GM19023 (cell line): ENCODE measurements around the gene ZNF888.
A peak's percentile ranks its signal among the peaks of the same experiment; 100 is the strongest.
"Not testable (repeated sequence)": the region's sequence is repeated elsewhere in the genome, so short reads cannot be mapped to it uniquely, and the experiment has no call there.

ENCODE experiments used
- ATAC-seq: cut with Tn5 transposase; IDR thresholded peaks from one replicate; pipeline ENCODE4 v1.9.1; 2021; ENCODE audit warnings: mild to moderate bottlenecking, moderate library complexity; ENCODE audit not compliant: unreplicated experiment

ZNF888 gene

DNA sequence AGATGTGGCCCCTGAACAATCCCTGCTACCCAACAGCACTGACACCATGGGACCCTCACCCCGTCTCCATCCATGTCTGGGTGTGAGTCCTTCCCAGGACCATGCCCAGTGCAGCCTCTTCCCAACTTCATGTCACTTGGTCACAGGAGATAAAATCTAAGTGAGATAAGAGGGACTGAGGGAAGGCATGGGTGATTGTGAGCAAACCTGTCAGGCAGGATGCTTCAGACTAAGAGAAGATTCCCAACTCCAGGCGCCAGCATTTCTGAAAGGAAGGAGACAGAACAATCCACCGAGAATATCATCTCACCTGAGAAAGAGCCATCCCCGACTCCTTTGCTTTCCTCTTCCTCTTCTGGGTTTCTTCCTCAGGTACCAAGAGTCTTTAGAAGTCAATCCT, 33.3 kb downstream of the ZNF888 start:
- ATAC-seq = no peak

DNA sequence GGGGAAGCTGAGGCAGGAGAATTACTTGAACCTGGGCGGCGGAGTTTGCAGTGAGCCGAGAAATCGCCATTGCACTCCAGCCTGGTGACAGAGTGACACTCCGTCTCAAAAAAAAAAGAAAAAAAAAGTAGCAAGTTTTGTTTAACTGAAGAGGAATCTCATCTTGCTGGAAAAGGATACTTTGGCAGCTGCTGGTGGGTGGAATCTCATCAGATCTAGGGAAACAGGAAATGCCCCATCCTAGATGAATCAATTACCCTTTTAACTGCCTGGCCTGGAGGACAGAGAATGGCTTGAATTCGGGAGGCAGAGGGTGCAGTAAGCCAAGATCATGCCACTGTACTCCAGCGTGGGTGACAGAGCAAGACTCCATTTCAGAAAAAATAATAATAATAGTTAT, 34.2 kb downstream of the ZNF888 start:
- ATAC-seq = no peak

GRCh38 chr19:52880895-52881389, 42.3 kb downstream of the ZNF888 start:
- no peak for ATAC-seq

GRCh38 chr19:52872996-52873395, 50.2 kb downstream of the ZNF888 start:
- ATAC-seq = not testable (repeated sequence)

- no peak for ATAC-seq
Observed at GRCh38 chr19:52871466-52871865, 51.8 kb downstream of the ZNF888 start.

- not testable (repeated sequence) for ATAC-seq
Observed at GRCh38 chr19:52868031-52868430, 55.2 kb downstream of the ZNF888 start.

- peak; percentile 92 for ATAC-seq
Observed at GRCh38 chr19:52857378-52858191, 65.6 kb downstream of the ZNF888 start, which contains the start of gene ZNF468. ZNF468 (minus strand) TSS chr19:52857619; CDS start chr19:52854272, 3,347 bp downstream.

- peak; percentile 38 for ATAC-seq
Observed at GRCh38 chr19:52856540-52857377, 66.5 kb downstream of the ZNF888 start.
